Esophagus squamous epithelium (tissue), 4 donors: Measurements from ENCODE around the gene OGFRL1.

ENCODE experiments used
- CTCF ChIP-seq, 6 experiments: fragments of 450-650 bp in 4 of 6; fragments of 200-600 bp in 2 of 6; sonication (generic) in 2 of 6; IDR thresholded peaks; one replicate each; pipeline ENCODE4 v1.5.1; 2016 to 2019; ENCODE audit warnings: antibody characterized with exemption in 6 of 6, mild to moderate bottlenecking in 4 of 6, moderate library complexity in 4 of 6
- POLR2A ChIP-seq, 4 donors: fragments of 450-650 bp; IDR thresholded peaks; one replicate each; pipeline ENCODE4 v1.6.1; 2017; ENCODE audit warnings: antibody characterized with exemption in 4 of 4, mild to moderate bottlenecking in 4 of 4, moderate library complexity in 3 of 4

DNA sequence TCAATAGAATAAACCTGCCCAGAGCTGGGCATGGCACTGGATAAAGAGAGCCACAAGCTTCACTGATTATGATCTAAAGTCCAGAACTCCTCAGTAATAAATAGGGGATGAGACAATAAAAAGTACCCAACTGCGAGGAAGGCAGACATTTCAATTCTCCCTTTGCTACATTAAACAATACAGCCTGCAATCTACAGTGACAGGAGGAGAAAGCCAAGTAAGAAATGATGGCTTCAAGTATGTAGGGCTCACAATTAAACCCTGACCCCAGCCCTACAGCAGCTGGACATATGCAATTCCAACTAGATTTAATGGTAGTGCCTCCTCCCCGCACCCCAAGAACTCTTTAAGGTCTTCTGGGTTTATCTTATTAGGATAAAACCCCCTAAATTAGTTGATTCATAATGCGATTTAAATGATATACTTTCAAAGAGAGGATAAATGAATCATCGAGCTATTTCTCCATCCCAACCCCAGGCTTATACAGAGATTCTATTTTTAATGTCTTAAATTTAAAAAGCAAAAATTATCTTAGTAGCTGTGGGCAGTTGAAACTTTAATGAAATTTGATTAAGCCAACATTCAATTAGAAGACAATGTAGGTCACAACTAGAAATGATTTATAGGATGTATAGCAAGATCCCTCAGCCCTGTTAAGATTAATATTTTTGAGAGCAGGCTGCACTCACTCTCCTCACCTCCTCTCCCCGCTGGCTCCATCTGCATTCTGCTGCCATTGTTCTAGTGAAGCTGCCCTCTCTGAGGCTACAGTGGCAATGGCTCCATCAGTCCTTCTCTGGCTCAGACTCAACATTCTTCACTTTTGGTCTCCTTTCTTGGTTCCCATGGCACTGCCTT, 57.1 kb downstream of the OGFRL1 start:
- TF ChIP-seq POLR2A (IDR thresholded peaks at IDR 0.05) (no peak), CTCF (IDR thresholded peaks at IDR 0.05) (no peak)
